MM.1S (cell line): Measurements from ENCODE around the gene LIPG.

Source experiments
- CTCF ChIP-seq: fragments of 300-600 bp; sonication (generic); IDR thresholded peaks from 2 replicates; pipeline ENCODE4 v1.5.1; 2016; ENCODE audit warnings: antibody characterized with exemption, low read length, mixed read lengths
- EZH2 ChIP-seq: fragments of 300-600 bp; sonication (generic); optimal IDR thresholded peaks from 2 replicates; pipeline ENCODE3; 2017; ENCODE audit warnings: low read depth, mild to moderate bottlenecking, antibody characterized with exemption, low read length, mixed read lengths
- EZH2phosphoT487 ChIP-seq: fragments of 300-600 bp; sonication (generic); IDR thresholded peaks from 2 replicates; pipeline ENCODE4 v1.6.1; 2018; ENCODE audit warnings: antibody characterized with exemption, low read length

- TF ChIP-seq CTCF (no peak), EZH2phosphoT487 (no peak), EZH2 (no peak)
Measured at GRCh38 chr18:49566985-49567384, 5.1 kb downstream of the LIPG start.
